ENCODE measurements around the gene RNF181. TPM values are rescaled to one million over a fixed set of nuclear protein-coding genes. Genes with fewer than 3 reads are reported as not detected.

The RNF181 gene
- total and polyA plus RNA-seq, 2 donors (not counting 3 experiments of a cell fraction or from before 2014, with no cell fraction given) = 142 to 629 TPM

- TF ChIP-seq JUN (IDR thresholded peaks at IDR 0.05; ENCODE audit: borderline replicate concordance, insufficient read depth, insufficient read length, low read depth) (no peak), FOS (IDR thresholded peaks at IDR 0.05; ENCODE audit: borderline replicate concordance, insufficient read depth, low read length) (no peak), POLR2A (IDR thresholded peaks at IDR 0.05; ENCODE audit: low read depth, low read length) (peak; percentile 93), POLR2AphosphoS5 (IDR thresholded peaks at IDR 0.05; ENCODE audit: insufficient read depth, low read depth, low read length) (peak; percentile 94), MYC (IDR thresholded peaks at IDR 0.05; ENCODE audit: low read depth, low read length) (no peak), EZH2 (IDR thresholded peaks at IDR 0.05; ENCODE audit: borderline replicate concordance, low read depth, low read length, severe bottlenecking) (no peak)
- TF ChIP-seq, protein P1, sequence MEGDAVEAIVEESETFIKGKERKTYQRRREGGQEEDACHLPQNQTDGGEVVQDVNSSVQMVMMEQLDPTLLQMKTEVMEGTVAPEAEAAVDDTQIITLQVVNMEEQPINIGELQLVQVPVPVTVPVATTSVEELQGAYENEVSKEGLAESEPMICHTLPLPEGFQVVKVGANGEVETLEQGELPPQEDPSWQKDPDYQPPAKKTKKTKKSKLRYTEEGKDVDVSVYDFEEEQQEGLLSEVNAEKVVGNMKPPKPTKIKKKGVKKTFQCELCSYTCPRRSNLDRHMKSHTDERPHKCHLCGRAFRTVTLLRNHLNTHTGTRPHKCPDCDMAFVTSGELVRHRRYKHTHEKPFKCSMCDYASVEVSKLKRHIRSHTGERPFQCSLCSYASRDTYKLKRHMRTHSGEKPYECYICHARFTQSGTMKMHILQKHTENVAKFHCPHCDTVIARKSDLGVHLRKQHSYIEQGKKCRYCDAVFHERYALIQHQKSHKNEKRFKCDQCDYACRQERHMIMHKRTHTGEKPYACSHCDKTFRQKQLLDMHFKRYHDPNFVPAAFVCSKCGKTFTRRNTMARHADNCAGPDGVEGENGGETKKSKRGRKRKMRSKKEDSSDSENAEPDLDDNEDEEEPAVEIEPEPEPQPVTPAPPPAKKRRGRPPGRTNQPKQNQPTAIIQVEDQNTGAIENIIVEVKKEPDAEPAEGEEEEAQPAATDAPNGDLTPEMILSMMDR (IDR thresholded peaks at IDR 0.05; ENCODE audit: extremely low read depth in 1 of 2, insufficient read depth in 1 of 2, low read depth in 1 of 2, low read length in 2 of 2) = no peak
- H4K20me1 ChIP-seq (replicated peaks; ENCODE audit: control insufficient read depth, extremely low read depth, insufficient read depth, low read length) = no peaks in the 10 kb centered on the region
- H3K4me2 ChIP-seq (ENCODE audit: insufficient read depth, low read length) = peak within 1 kb of the TSS; percentile 87
- H3K4me1 ChIP-seq (ENCODE audit: control insufficient read depth, extremely low read depth, insufficient read depth, low read length) = peaks cover 14% of the 10 kb centered on the region
- H3K4me3 ChIP-seq (replicated peaks in 1 of 3; ENCODE audit: insufficient read depth in 1 of 3, low read depth in 1 of 3, low read length in 3 of 3) = peak within 1 kb of the TSS; percentile 77 to 98 (median 91)
- no peaks in the 10 kb centered on the region for H3K9me1 ChIP-seq (replicated peaks; ENCODE audit: control insufficient read depth, extremely low read depth, insufficient read depth, low read length)
- H3K9ac ChIP-seq (replicated peaks; ENCODE audit: extremely low read depth, insufficient read depth, low read length) = peak within 1 kb of the TSS; percentile 76
- H3K27ac ChIP-seq (ENCODE audit: insufficient read depth, low read depth, low read length) = peak within 1 kb of the TSS; percentile 61
- POLR2A ChIA-PET = interaction anchor here (0.6 to 1.4 kb wide), 6 partner anchors 9 to 72 kb away, joined by 3 to 6 read pairs (median 4); partner anchors contain the start of genes GGCX and TMEM150A
- peaks cover 0 to 7% of the 10 kb centered on the region in 2 experiments for H3K36me3 ChIP-seq (ENCODE audit: control insufficient read depth in 2 of 2, extremely low read depth in 1 of 2, insufficient read depth in 2 of 2, low read length in 2 of 2)
- no peaks in the 10 kb centered on the region for H3K9me3 ChIP-seq (replicated peaks; ENCODE audit: control insufficient read depth, insufficient read depth, low read length)
- DNase-seq (ENCODE audit: low read depth, low spot score) = peak; percentile 79
- H3K79me2 ChIP-seq (ENCODE audit: control insufficient read depth, insufficient read depth, low read length) = peaks cover 20% of the 10 kb centered on the region
- TSS peak; percentile 32 for BruUV-seq (replicated peaks)
- intact Hi-C loops (cut with micrococcal nuclease) = loop anchor here (1.0 kb wide), 1 partner anchor 51 kb away; the partner anchor contains the start of gene GGCX
- H2AFZ ChIP-seq (ENCODE audit: low read depth, low read length) = peak within 1 kb of the TSS; percentile 92
- dilution Hi-C loops (cut with MboI; ENCODE audit: extremely low pct_ligation_motif_present, low sequenced_read_pairs) = no loop called here
- H3K27me3 ChIP-seq (ENCODE audit: control insufficient read depth in 2 of 2, insufficient read depth in 2 of 2, low read length in 2 of 2) = no peaks in the 10 kb centered on the region
- CTCF ChIA-PET = interaction anchor here (0.9 to 1.3 kb wide), 7 partner anchors 9 to 220 kb away, joined by 3 to 5 read pairs (median 4); partner anchors contain the start of genes RNF181, SH2D6 and TMEM150A
- peak; percentile 79 for FAIRE-seq
Observed at GRCh38 chr2:85611705-85612587, 16.4 kb downstream of the RNF181 start, which contains the start of gene C2orf68. Gene C2orf68, minus strand, starts transcription at chr2:85612066. Its CDS starts 82 bp downstream, at chr2:85611984.

Measured in endothelial cell of umbilical vein (primary cell).